Neural cell (in vitro differentiated cells): Measurements from ENCODE around the gene NPTXR. TPM values are rescaled to one million over a fixed set of nuclear protein-coding genes. Genes with fewer than 3 reads are reported as not detected.

Experiments used
- H2AFZ ChIP-seq: fragments of 200-600, 300-800 bp; sonication (generic), shearing (Covaris generic); 2 replicates; pipeline ENCODE4 v1.6.0; 2014; ENCODE audit warnings: low read depth, mild to moderate bottlenecking, antibody characterized with exemption, low read length, moderate library complexity
- H3F3A ChIP-seq: fragments of 200-600 bp; shearing (Covaris generic); 2 replicates; pipeline ENCODE4 v1.6.1; 2016; ENCODE audit warnings: mild to moderate bottlenecking, moderate library complexity, mixed read lengths, antibody characterized with exemption, low read length; ENCODE audit not compliant: insufficient read depth, poor library complexity, severe bottlenecking
- H3K27ac ChIP-seq: fragments of 200-600, 300-800 bp; sonication (generic), shearing (Covaris generic); 2 replicates; pipeline ENCODE4 v1.5.1; 2014; ENCODE audit warnings: mild to moderate bottlenecking, low read length, moderate library complexity
- H3K27me3 ChIP-seq: fragments of 300-800, 200-600 bp; sonication (generic), shearing (Covaris generic); 2 replicates; pipeline ENCODE4 v1.6.0; 2014; ENCODE audit warnings: mild to moderate bottlenecking, low read depth, low read length, moderate library complexity; ENCODE audit not compliant: insufficient read depth
- H3K36me3 ChIP-seq: fragments of 300-800, 200-600 bp; sonication (generic), shearing (Covaris generic); 2 replicates; pipeline ENCODE4 v1.5.1; 2014; ENCODE audit warnings: mild to moderate bottlenecking, antibody characterized with exemption, low read length, moderate library complexity; ENCODE audit not compliant: insufficient read depth
- H3K4me2 ChIP-seq: fragments of 300-800, 200-600 bp; sonication (generic), shearing (Covaris generic); 2 replicates; pipeline ENCODE4 v1.6.0; 2014; ENCODE audit warnings: mild to moderate bottlenecking, low read length
- H3K4me3 ChIP-seq: fragments of 300-800, 200-600 bp; sonication (generic), shearing (Covaris generic); 2 replicates; pipeline ENCODE4 v1.5.1; 2014; ENCODE audit warnings: mild to moderate bottlenecking, low read length, moderate library complexity
- H3K79me2 ChIP-seq: fragments of 200-600 bp; shearing (Covaris generic); replicated peaks from 2 replicates; pipeline ENCODE4 v1.6.0; 2014; ENCODE audit warnings: mild to moderate bottlenecking, low read length, moderate library complexity; ENCODE audit not compliant: insufficient read depth
- H3K9ac ChIP-seq: fragments of 300-800, 200-600 bp; sonication (generic), shearing (Covaris generic); 2 replicates; pipeline ENCODE4 v1.6.1; 2016; ENCODE audit warnings: mild to moderate bottlenecking, low read length, mixed read lengths
- H3K9me2 ChIP-seq: fragments of 200-600 bp; shearing (Covaris generic); 2 replicates; pipeline ENCODE4 v1.6.1; 2016; ENCODE audit warnings: mild to moderate bottlenecking, low read length, mixed read lengths; ENCODE audit not compliant: insufficient read depth
- H3K9me3 ChIP-seq: fragments of 200-600, 300-800 bp; sonication (generic), shearing (Covaris generic); 2 replicates; pipeline ENCODE4 v1.6.1; 2016; ENCODE audit warnings: mild to moderate bottlenecking, mixed run types, low read length, moderate library complexity, mixed read lengths
- H4K20me1 ChIP-seq: fragments of 200-600 bp; shearing (Covaris generic); 2 replicates; pipeline ENCODE4 v1.6.1; 2016; ENCODE audit warnings: mild to moderate bottlenecking, mixed run types; ENCODE audit not compliant: insufficient read depth
- CTCF ChIP-seq: fragments of 450-650 bp; IDR thresholded peaks from 2 replicates; pipeline ENCODE4 v1.5.1; 2014; ENCODE audit warnings: antibody characterized with exemption, mild to moderate bottlenecking, moderate library complexity; ENCODE audit not compliant: poor library complexity, severe bottlenecking
- EP300 ChIP-seq: fragments of 450-650 bp; conservative IDR thresholded peaks from 2 replicates; pipeline ENCODE4 v1.6.1; 2014; ENCODE audit warnings: antibody characterized with exemption, mild to moderate bottlenecking, moderate library complexity; ENCODE audit not compliant: poor library complexity, severe bottlenecking
- EZH2 ChIP-seq: fragments of 200-600, 300-800 bp; shearing (Covaris generic), sonication (generic); IDR thresholded peaks from 2 replicates; pipeline ENCODE4 v1.6.1; 2014; ENCODE audit warnings: antibody characterized with exemption, low read length, borderline replicate concordance, mild to moderate bottlenecking; ENCODE audit not compliant: insufficient read depth, poor library complexity, severe bottlenecking
- MXI1 ChIP-seq: fragments of 450-650 bp; conservative IDR thresholded peaks from 2 replicates; pipeline ENCODE4 v1.6.1; 2014; ENCODE audit warnings: antibody characterized with exemption, mild to moderate bottlenecking; ENCODE audit not compliant: poor library complexity, severe bottlenecking
- POLR2AphosphoS5 ChIP-seq: IDR thresholded peaks from 2 replicates; pipeline ENCODE4 v1.6.1; 2012
- RAD21 ChIP-seq: fragments of 450-650 bp; conservative IDR thresholded peaks from 2 replicates; pipeline ENCODE4 v1.6.1; 2014; ENCODE audit warnings: antibody characterized with exemption, mild to moderate bottlenecking, moderate library complexity
- SMC3 ChIP-seq: fragments of 450-650 bp; conservative IDR thresholded peaks from 2 replicates; pipeline ENCODE4 v1.6.1; 2014; ENCODE audit warnings: antibody characterized with exemption, mild to moderate bottlenecking, moderate library complexity; ENCODE audit not compliant: poor library complexity
- TAF1 ChIP-seq: IDR thresholded peaks from 2 replicates; pipeline ENCODE4 v1.6.1; 2012; ENCODE audit warnings: low read depth
- polyA plus RNA-seq: library from polyadenylated mRNA; depleted of rRNA; stranded (reverse); fragments of >200 nt; gene quantifications from 2 replicates; pipeline ENCODE4 v1.2.3, GENCODE V29; 2014
- TF ChIP-seq, protein P1 (sequence below): IDR thresholded peaks from 2 replicates; pipeline ENCODE4 v1.6.1; 2012; ENCODE audit warnings: borderline replicate concordance

NPTXR gene
- polyA plus RNA-seq, 1 donor from 2014 or later: 17.0 TPM

GRCh38 chr22:38830026-38830844 is 13.6 kb downstream of the NPTXR start:
- Histone ChIP-seq H3K9me2 (no peaks in the 10 kb centered on the region), H3K4me3 (no peak overlapping the region), H4K20me1 (no peaks in the 10 kb centered on the region), H3K9me3 (no peaks in the 10 kb centered on the region), H2AFZ (no peak overlapping the region), H3F3A (no peaks in the 10 kb centered on the region), H3K79me2 (no peaks in the 10 kb centered on the region), H3K27ac (no peak overlapping the region), H3K9ac (no peak overlapping the region), H3K36me3 (no peaks in the 10 kb centered on the region), H3K27me3 (no peaks in the 10 kb centered on the region), H3K4me2 (no peak overlapping the region)
- TF ChIP-seq CTCF (no peak), EP300 (no peak), POLR2AphosphoS5 (no peak), TAF1 (no peak), MXI1 (no peak), EZH2 (no peak), SMC3 (no peak), RAD21 (no peak)
- TF ChIP-seq, protein P1, sequence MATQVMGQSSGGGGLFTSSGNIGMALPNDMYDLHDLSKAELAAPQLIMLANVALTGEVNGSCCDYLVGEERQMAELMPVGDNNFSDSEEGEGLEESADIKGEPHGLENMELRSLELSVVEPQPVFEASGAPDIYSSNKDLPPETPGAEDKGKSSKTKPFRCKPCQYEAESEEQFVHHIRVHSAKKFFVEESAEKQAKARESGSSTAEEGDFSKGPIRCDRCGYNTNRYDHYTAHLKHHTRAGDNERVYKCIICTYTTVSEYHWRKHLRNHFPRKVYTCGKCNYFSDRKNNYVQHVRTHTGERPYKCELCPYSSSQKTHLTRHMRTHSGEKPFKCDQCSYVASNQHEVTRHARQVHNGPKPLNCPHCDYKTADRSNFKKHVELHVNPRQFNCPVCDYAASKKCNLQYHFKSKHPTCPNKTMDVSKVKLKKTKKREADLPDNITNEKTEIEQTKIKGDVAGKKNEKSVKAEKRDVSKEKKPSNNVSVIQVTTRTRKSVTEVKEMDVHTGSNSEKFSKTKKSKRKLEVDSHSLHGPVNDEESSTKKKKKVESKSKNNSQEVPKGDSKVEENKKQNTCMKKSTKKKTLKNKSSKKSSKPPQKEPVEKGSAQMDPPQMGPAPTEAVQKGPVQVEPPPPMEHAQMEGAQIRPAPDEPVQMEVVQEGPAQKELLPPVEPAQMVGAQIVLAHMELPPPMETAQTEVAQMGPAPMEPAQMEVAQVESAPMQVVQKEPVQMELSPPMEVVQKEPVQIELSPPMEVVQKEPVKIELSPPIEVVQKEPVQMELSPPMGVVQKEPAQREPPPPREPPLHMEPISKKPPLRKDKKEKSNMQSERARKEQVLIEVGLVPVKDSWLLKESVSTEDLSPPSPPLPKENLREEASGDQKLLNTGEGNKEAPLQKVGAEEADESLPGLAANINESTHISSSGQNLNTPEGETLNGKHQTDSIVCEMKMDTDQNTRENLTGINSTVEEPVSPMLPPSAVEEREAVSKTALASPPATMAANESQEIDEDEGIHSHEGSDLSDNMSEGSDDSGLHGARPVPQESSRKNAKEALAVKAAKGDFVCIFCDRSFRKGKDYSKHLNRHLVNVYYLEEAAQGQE: no peak

DNA sequence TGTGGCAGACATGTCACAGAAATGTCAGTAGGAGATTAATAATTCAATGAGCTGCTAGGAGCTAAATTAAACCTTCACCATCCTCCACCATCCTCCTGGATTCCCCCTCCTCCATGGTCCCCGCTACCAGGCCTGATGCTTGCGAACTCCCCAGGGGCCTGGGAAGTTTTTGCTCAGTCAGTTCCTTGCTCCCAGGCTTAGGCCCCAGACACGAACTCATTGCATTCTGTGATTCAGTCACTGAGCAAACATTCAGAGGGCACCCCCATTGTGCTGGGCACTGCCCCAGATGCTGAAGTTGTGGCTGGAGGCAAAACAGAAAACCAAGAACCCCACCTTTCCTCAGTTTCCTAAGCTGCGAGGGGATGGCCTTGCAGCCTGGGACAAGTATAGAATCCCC is 14.3 kb downstream of the NPTXR start:
- Histone ChIP-seq H3K27ac (no peak overlapping the region), H3K27me3 (no peaks in the 10 kb centered on the region), H3K9ac (no peak overlapping the region), H3F3A (no peaks in the 10 kb centered on the region), H3K79me2 (no peaks in the 10 kb centered on the region), H3K4me3 (no peak overlapping the region), H3K36me3 (no peaks in the 10 kb centered on the region), H3K4me2 (no peak overlapping the region), H3K9me3 (no peaks in the 10 kb centered on the region), H4K20me1 (no peaks in the 10 kb centered on the region), H3K9me2 (no peaks in the 10 kb centered on the region), H2AFZ (no peak overlapping the region)
- no peak for TF ChIP-seq EZH2
- TF ChIP-seq EP300: no peak
- TF ChIP-seq SMC3: no peak
- TF ChIP-seq TAF1: no peak
- no peak for TF ChIP-seq RAD21
- TF ChIP-seq, protein P1: no peak
- TF ChIP-seq CTCF: no peak
- no peak for TF ChIP-seq POLR2AphosphoS5
- TF ChIP-seq MXI1: no peak
